NB4 (cell line): ENCODE data around the gene ABTB2.

Experiments
- DNase-seq: peaks from one replicate; pipeline ENCODE4 v3.0.0; 2010; ENCODE audit warnings: low read depth
- H3K4me3 ChIP-seq: one replicate; pipeline ENCODE4 v1.5.1; 2011; ENCODE audit warnings: mild to moderate bottlenecking, low read depth, low read length, moderate library complexity
- CTCF ChIP-seq: IDR thresholded peaks from one replicate; pipeline ENCODE4 v1.5.1; 2012; ENCODE audit warnings: low read depth, low read length
- MAX ChIP-seq: IDR thresholded peaks from 2 replicates; pipeline ENCODE4 v1.6.1; 2011; ENCODE audit warnings: low read depth, low read length
- MYC ChIP-seq: IDR thresholded peaks from 2 replicates; pipeline ENCODE4 v1.6.1; 2011; ENCODE audit warnings: low read depth, low read length
- POLR2A ChIP-seq: IDR thresholded peaks from 2 replicates; pipeline ENCODE4 v1.6.1; 2011; ENCODE audit warnings: mild to moderate bottlenecking; ENCODE audit not compliant: insufficient read length; ENCODE audit errors: extremely low read depth

The ABTB2 gene

GRCh38 chr11:34126959-34127848 is 230.6 kb downstream of the ABTB2 start:
- DNase-seq = no peak
- TF ChIP-seq MYC (no peak), MAX (no peak), CTCF (no peak), POLR2A (no peak)
- no peak overlapping the region for H3K4me3 ChIP-seq

GRCh38 chr11:34124885-34125668 is 232.7 kb downstream of the ABTB2 start:
- no peak overlapping the region for H3K4me3 ChIP-seq
- DNase-seq = no peak

GRCh38 chr11:34120651-34121050 is 237.2 kb downstream of the ABTB2 start:
- H3K4me3 ChIP-seq = no peak overlapping the region
- DNase-seq = no peak
- TF ChIP-seq MYC = no peak
- TF ChIP-seq CTCF = no peak
- TF ChIP-seq POLR2A = no peak
- TF ChIP-seq MAX = no peak

More at GRCh38 chr11:34124885-34125668, 232.7 kb downstream of the ABTB2 start:
- TF ChIP-seq MYC = no peak
- no peak for TF ChIP-seq POLR2A
- TF ChIP-seq MAX = no peak
- TF ChIP-seq CTCF = no peak

- DNase-seq = no peak
- TF ChIP-seq MYC (no peak), MAX (no peak), POLR2A (no peak), CTCF (no peak)
- H3K4me3 ChIP-seq = no peak overlapping the region
Measured at GRCh38 chr11:34114471-34114870, 243.3 kb downstream of the ABTB2 start.

- DNase-seq = no peak
- TF ChIP-seq CTCF (no peak), MYC (no peak), POLR2A (no peak), MAX (no peak)
- H3K4me3 ChIP-seq = no peak overlapping the region
Measured at GRCh38 chr11:34114014-34114413, 243.8 kb downstream of the ABTB2 start.
